Mesenchymal stem cell (in vitro differentiated cells and primary cell): ENCODE measurements around the gene ABCB1.

Source experiments
- DNase-seq: peaks from one replicate; pipeline ENCODE4 v3.0.0-alpha.2; 2013
- H2AFZ ChIP-seq: one replicate; pipeline ENCODE4 v1.6.1; 2013; ENCODE audit warnings: low read depth, mild to moderate bottlenecking, control low read depth, inconsistent platforms, low read length, moderate library complexity
- H2AK5ac ChIP-seq: 2 replicates; pipeline ENCODE4 v1.6.1; 2013; ENCODE audit warnings: low read length, moderate library complexity, mild to moderate bottlenecking, inconsistent platforms; ENCODE audit not compliant: severe bottlenecking
- H2BK120ac ChIP-seq: one replicate; pipeline ENCODE4 v1.6.1; 2013; ENCODE audit warnings: low read depth, mild to moderate bottlenecking, inconsistent platforms, low read length, moderate library complexity
- H2BK12ac ChIP-seq, 2 experiments: one replicate each; pipeline ENCODE4 v1.6.1; 2013; ENCODE audit warnings: inconsistent platforms in 2 of 2, low read length in 2 of 2, mild to moderate bottlenecking in 2 of 2, moderate library complexity in 2 of 2, control low read depth in 1 of 2
- H2BK15ac ChIP-seq: one replicate; pipeline ENCODE4 v1.6.1; 2013; ENCODE audit warnings: mild to moderate bottlenecking, low read depth, inconsistent platforms; ENCODE audit not compliant: poor library complexity, severe bottlenecking
- H2BK5ac ChIP-seq: 2 replicates; pipeline ENCODE4 v1.6.1; 2013; ENCODE audit warnings: low read depth, mild to moderate bottlenecking, low read length, control low read depth, inconsistent platforms; ENCODE audit not compliant: poor library complexity, severe bottlenecking
- H3K14ac ChIP-seq, 2 experiments: one replicate each; pipeline ENCODE4 v1.6.1; 2013; ENCODE audit warnings: inconsistent platforms in 2 of 2, low read length in 2 of 2, control low read depth in 1 of 2, mild to moderate bottlenecking in 1 of 2, moderate library complexity in 1 of 2
- H3K18ac ChIP-seq, 2 experiments: one replicate each; pipeline ENCODE4 v1.6.1; 2013; ENCODE audit warnings: inconsistent platforms in 2 of 2, low read length in 2 of 2, control low read depth in 1 of 2, low read depth in 1 of 2, mild to moderate bottlenecking in 1 of 2
- H3K23ac ChIP-seq, 2 experiments: one replicate each; pipeline ENCODE4 v1.6.1; 2013; ENCODE audit warnings: inconsistent platforms in 2 of 2, low read length in 2 of 2, mild to moderate bottlenecking in 2 of 2, moderate library complexity in 2 of 2, control low read depth in 1 of 2
- H3K27ac ChIP-seq: 2 replicates; pipeline ENCODE4 v1.5.1; 2013; ENCODE audit warnings: mild to moderate bottlenecking, moderate library complexity, low read length, control low read depth, inconsistent platforms; ENCODE audit not compliant: poor library complexity, severe bottlenecking
- H3K27me3 ChIP-seq, 2 experiments: 2 replicates each; pipeline versions ENCODE4 v1.6.1 to v1.7.0; 2013; ENCODE audit warnings: low read length in 2 of 2, mild to moderate bottlenecking in 2 of 2, moderate library complexity in 2 of 2, control low read depth in 1 of 2, inconsistent platforms in 1 of 2; ENCODE audit not compliant: control insufficient read depth in 1 of 2, insufficient read depth in 1 of 2
- H3K36me3 ChIP-seq, 2 experiments: 2 replicates each; pipeline versions ENCODE4 v1.6.1 to v1.7.0; 2013; ENCODE audit warnings: low read length in 2 of 2, control low read depth in 1 of 2, inconsistent platforms in 1 of 2, low read depth in 1 of 2, mild to moderate bottlenecking in 1 of 2; ENCODE audit not compliant: insufficient read depth in 2 of 2, control insufficient read depth in 1 of 2
- H3K4ac ChIP-seq, 2 experiments: one replicate each; pipeline ENCODE4 v1.6.1; 2013; ENCODE audit warnings: inconsistent platforms in 2 of 2, low read length in 2 of 2, mild to moderate bottlenecking in 2 of 2, moderate library complexity in 2 of 2, control low read depth in 1 of 2, low read depth in 1 of 2
- H3K4me1 ChIP-seq: 2 replicates; pipeline ENCODE4 v1.6.1; 2013; ENCODE audit warnings: low read depth, low read length, control low read depth; ENCODE audit not compliant: control insufficient read depth, insufficient read depth
- H3K4me2 ChIP-seq: 2 replicates; pipeline ENCODE4 v1.6.1; 2013; ENCODE audit warnings: low read length, mild to moderate bottlenecking, inconsistent platforms; ENCODE audit not compliant: poor library complexity, severe bottlenecking
- H3K4me3 ChIP-seq, 2 experiments: 2 replicates each; pipeline versions ENCODE4 v1.5.1 to v1.7.0; 2013; ENCODE audit warnings: low read length in 2 of 2, mild to moderate bottlenecking in 2 of 2, control low read depth in 1 of 2, low read depth in 1 of 2; ENCODE audit not compliant: insufficient read depth in 1 of 2
- H3K79me1 ChIP-seq: replicated peaks from 2 replicates; pipeline ENCODE4 v1.6.1; 2013; ENCODE audit warnings: mild to moderate bottlenecking, control low read depth, low read length, inconsistent platforms; ENCODE audit not compliant: poor library complexity, severe bottlenecking
- H3K9ac ChIP-seq: 2 replicates; pipeline ENCODE4 v1.7.0; 2013; ENCODE audit warnings: mild to moderate bottlenecking, low read length, moderate library complexity
- H3K9me3 ChIP-seq: 2 replicates; pipeline ENCODE4 v1.7.0; 2013; ENCODE audit warnings: mild to moderate bottlenecking, low read length; ENCODE audit not compliant: control insufficient read depth
- H4K8ac ChIP-seq: one replicate; pipeline ENCODE4 v1.6.1; 2013; ENCODE audit warnings: inconsistent platforms, mild to moderate bottlenecking, low read length, moderate library complexity
- H4K91ac ChIP-seq: one replicate; pipeline ENCODE4 v1.6.1; 2013; ENCODE audit warnings: mild to moderate bottlenecking, low read length, inconsistent platforms
- WGBS: methylation state at CpG from one replicate; pipeline ENCODE4 v1.1.7; 2013; ENCODE audit warnings: mixed read lengths; 5-methylcytosine and 5-hydroxymethylcytosine counted together

Gene ABCB1

DNA sequence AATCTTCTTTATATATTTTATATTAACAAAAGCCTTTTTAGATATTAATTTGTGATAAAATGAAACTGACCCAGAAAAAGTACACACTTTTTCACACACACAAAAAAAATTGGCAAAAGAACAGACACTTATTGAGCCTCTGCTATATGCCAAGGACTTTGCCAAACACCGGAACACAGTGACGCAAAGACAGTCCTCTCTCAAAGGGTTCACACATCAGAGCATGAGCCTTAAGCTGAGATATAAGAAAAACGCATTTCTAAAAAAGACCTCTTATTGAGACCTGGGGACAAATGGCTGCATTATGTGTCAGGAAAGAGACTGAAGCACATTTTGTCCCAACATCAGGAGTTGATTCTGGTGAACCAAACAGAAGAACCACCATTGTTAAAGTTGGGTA lies 101.2 kb downstream of the ABCB1 start:
- DNase-seq = no peak
- Histone ChIP-seq H3K27ac (no peak overlapping the region), H3K27me3 (no peaks in the 10 kb centered on the region), H3K23ac (no peak overlapping the region), H4K8ac (no peak overlapping the region), H3K9me3 (no peaks in the 10 kb centered on the region), H3K79me1 (no peaks in the 10 kb centered on the region), H3K9ac (no peak overlapping the region), H2BK12ac (no peak overlapping the region), H3K4me1 (no peaks in the 10 kb centered on the region), H3K4ac (no peak overlapping the region), H3K36me3 (no peaks in the 10 kb centered on the region), H4K91ac (no peak overlapping the region), H3K4me3 (no peak overlapping the region), H2AK5ac (no peak overlapping the region), H3K4me2 (no peak overlapping the region), H3K14ac (no peak overlapping the region), H3K18ac (no peak overlapping the region), H2BK15ac (no peak overlapping the region), H2BK5ac (no peak overlapping the region), H2AFZ (no peak overlapping the region), H2BK120ac (no peak overlapping the region)
- WGBS = 96% methylated on average over 3 of the region's 3 CpGs

DNA sequence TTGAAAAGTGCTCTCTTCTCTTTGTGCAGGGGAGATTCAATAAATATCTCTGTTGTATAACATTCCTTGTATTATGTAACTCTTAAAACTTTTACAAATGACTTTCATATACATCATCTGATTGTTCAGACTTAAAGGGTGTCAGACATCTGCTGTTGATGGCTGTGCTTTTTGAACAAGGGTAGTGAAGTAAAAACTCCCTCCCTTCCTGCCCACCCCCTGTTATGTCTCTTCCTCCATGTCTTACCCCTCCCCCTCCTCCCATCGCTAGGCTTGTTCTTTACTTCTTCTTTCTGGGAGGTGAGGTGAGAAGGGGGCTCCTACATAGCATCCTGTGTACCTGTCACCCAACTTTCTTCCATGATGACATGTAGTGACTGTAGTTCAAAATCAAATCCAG lies 101.8 kb downstream of the ABCB1 start:
- Histone ChIP-seq H3K4me1 (no peaks in the 10 kb centered on the region), H3K4ac (no peak overlapping the region), H4K91ac (no peak overlapping the region), H3K27me3 (no peaks in the 10 kb centered on the region), H3K36me3 (no peaks in the 10 kb centered on the region), H3K9me3 (no peaks in the 10 kb centered on the region), H3K14ac (no peak overlapping the region), H2BK15ac (no peak overlapping the region), H2BK120ac (no peak overlapping the region), H3K18ac (no peak overlapping the region), H3K27ac (no peak overlapping the region), H3K4me3 (no peak overlapping the region), H2AK5ac (no peak overlapping the region), H3K79me1 (no peaks in the 10 kb centered on the region), H2BK5ac (no peak overlapping the region), H4K8ac (no peak overlapping the region), H2AFZ (no peak overlapping the region), H3K9ac (no peak overlapping the region), H3K4me2 (no peak overlapping the region), H3K23ac (no peak overlapping the region), H2BK12ac (no peak overlapping the region)
- no CpG with 5 or more reads among the region's 1 CpG for WGBS
- DNase-seq = no peak

DNA sequence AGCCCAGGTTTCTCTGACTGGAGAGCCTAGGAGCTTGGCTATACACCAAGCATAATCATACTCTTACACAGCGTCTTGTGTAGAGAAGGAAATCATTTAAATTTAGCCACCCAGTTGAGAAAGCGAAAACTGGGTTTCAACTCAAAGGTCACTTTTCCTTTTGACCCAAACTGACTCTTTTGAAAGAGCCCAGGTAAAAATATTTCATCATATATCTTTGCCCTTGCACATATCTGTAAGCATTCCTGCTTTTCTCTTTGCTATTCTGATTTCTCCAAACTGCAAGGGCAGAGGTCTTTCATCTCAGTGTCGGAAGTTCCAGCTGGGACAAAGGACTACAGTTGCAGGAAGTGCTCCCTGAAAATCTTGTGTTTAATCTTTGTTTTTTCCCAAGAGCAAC lies 103.2 kb downstream of the ABCB1 start:
- Histone ChIP-seq H2AK5ac (no peak overlapping the region), H3K9ac (no peak overlapping the region), H3K27me3 (no peaks in the 10 kb centered on the region), H2BK5ac (no peak overlapping the region), H3K14ac (no peak overlapping the region), H2AFZ (no peak overlapping the region), H2BK120ac (no peak overlapping the region), H3K4ac (no peak overlapping the region), H3K36me3 (no peaks in the 10 kb centered on the region), H2BK15ac (no peak overlapping the region), H3K4me2 (no peak overlapping the region), H3K4me3 (no peak overlapping the region), H3K23ac (no peak overlapping the region), H3K27ac (no peak overlapping the region), H3K79me1 (no peaks in the 10 kb centered on the region), H4K8ac (no peak overlapping the region), H4K91ac (no peak overlapping the region), H3K4me1 (no peaks in the 10 kb centered on the region), H2BK12ac (no peak overlapping the region), H3K18ac (no peak overlapping the region), H3K9me3 (no peaks in the 10 kb centered on the region)
- 92% methylated on average over 3 of the region's 3 CpGs for WGBS
- DNase-seq = no peak

DNA sequence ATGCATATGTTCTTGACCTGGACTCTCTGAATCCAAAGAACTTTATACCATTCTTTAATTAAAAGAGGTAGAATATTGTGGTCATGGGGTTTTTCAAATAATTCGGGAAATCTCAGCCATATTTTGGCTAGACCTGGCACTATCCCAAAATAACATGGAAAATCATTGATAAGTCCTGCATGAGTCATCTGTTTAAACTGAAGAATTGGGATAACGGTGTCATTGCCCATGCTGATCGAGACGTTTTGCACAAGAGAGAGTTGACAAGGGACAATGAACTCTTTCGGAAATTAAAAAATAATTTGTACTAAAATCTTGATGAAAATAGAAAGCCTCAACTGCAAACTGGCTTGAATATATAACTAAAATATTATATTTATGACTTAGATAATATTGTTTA lies 105.3 kb downstream of the ABCB1 start:
- Histone ChIP-seq H3K18ac (no peak overlapping the region), H2BK12ac (no peak overlapping the region), H3K4me1 (no peaks in the 10 kb centered on the region), H3K79me1 (no peaks in the 10 kb centered on the region), H3K27ac (no peak overlapping the region), H3K14ac (no peak overlapping the region), H4K8ac (no peak overlapping the region), H3K23ac (no peak overlapping the region), H3K4ac (no peak overlapping the region), H2BK120ac (no peak overlapping the region), H3K27me3 (no peaks in the 10 kb centered on the region), H2AFZ (no peak overlapping the region), H3K4me2 (no peak overlapping the region), H3K36me3 (no peaks in the 10 kb centered on the region), H2BK5ac (no peak overlapping the region), H2AK5ac (no peak overlapping the region), H3K9ac (no peak overlapping the region), H2BK15ac (no peak overlapping the region), H3K9me3 (no peaks in the 10 kb centered on the region), H4K91ac (no peak overlapping the region), H3K4me3 (no peak overlapping the region)
- DNase-seq = no peak
- 88% methylated on average over 1 of the region's 5 CpGs for WGBS
